ENCODE data around the gene APH1A.
"Not testable (repeated sequence)": the region's sequence is repeated elsewhere in the genome, so short reads cannot be mapped to it uniquely, and the experiment has no call there.

The APH1A gene

GRCh38 chr1:150267896-150268295 is 920 bp downstream of the APH1A start:
- DNase-seq: no peak

GRCh38 chr1:150263549-150263948 is 5.3 kb downstream of the APH1A start:
- DNase-seq: no peak

- no peak for DNase-seq
Measured at GRCh38 chr1:150262388-150263320, 6.2 kb downstream of the APH1A start.

GRCh38 chr1:150261367-150261766 is 7.4 kb downstream of the APH1A start:
- no peak for DNase-seq

- DNase-seq: no peak
Measured at GRCh38 chr1:150259758-150260669, 8.8 kb downstream of the APH1A start.

- no peak for DNase-seq
Measured at GRCh38 chr1:150259217-150259616, 9.6 kb downstream of the APH1A start.

- no peak for DNase-seq
Measured at GRCh38 chr1:150257624-150258585, 10.9 kb downstream of the APH1A start, which contains the start of gene CA14. Gene CA14 (plus strand): TSS chr1:150257774. CDS start chr1:150258129, 355 bp downstream.

- no peak for DNase-seq
Measured at GRCh38 chr1:150256554-150257341, 12.1 kb downstream of the APH1A start.

GRCh38 chr1:150256198-150256553 is 12.6 kb downstream of the APH1A start:
- DNase-seq: no peak

GRCh38 chr1:150249936-150250335 is 18.9 kb downstream of the APH1A start:
- peak; percentile 65 for DNase-seq

GRCh38 chr1:150243003-150243402 is 25.8 kb downstream of the APH1A start:
- no peak for DNase-seq

- DNase-seq: no peak
Measured at GRCh38 chr1:150237746-150238145, 31.1 kb downstream of the APH1A start.

- DNase-seq: not testable (repeated sequence)
Measured at GRCh38 chr1:150237176-150237575, 31.6 kb downstream of the APH1A start.

GRCh38 chr1:150236614-150237100 is 32.2 kb downstream of the APH1A start:
- DNase-seq: no peak

- DNase-seq: peak; percentile 99
Measured at GRCh38 chr1:150235852-150236613, 32.8 kb downstream of the APH1A start, which contains the start of gene ANP32E. Gene ANP32E (minus strand): TSS chr1:150236112. CDS start chr1:150235786, 326 bp downstream.

GRCh38 chr1:150235294-150235851 is 33.4 kb downstream of the APH1A start:
- DNase-seq: no peak

GRCh38 chr1:150234566-150235293 is 34.1 kb downstream of the APH1A start:
- peak; percentile 60 for DNase-seq

GRCh38 chr1:150234309-150234565 is 34.6 kb downstream of the APH1A start:
- DNase-seq: no peak

Measured in GF-D8 (cell line).